ENCODE results near the gene PRTN3. TPM values are rescaled to one million over a fixed set of nuclear protein-coding genes. Genes with fewer than 3 reads are reported as not detected.
A peak's percentile ranks its signal among the peaks of the same experiment; 100 is the strongest.

PRTN3 gene
- total and polyA plus RNA-seq, 2 of the 4 experiments (the other 2 are of a cell fraction), result not detected

- TF ChIP-seq MXI1 (IDR thresholded peaks at IDR 0.05; ENCODE audit: borderline replicate concordance, low read depth, low read length) (peak; percentile 38; the same call in 1 of the 2 replicates), MAZ (IDR thresholded peaks at IDR 0.05; ENCODE audit: borderline replicate concordance, low read depth, low read length) (peak; percentile 47; the same call in 1 of the 2 replicates)
Observed at GRCh38 chr19:892894-893689, 52.3 kb downstream of the PRTN3 start, which contains the start of the genes MED16 and RNU6-9 (continued).

DNA sequence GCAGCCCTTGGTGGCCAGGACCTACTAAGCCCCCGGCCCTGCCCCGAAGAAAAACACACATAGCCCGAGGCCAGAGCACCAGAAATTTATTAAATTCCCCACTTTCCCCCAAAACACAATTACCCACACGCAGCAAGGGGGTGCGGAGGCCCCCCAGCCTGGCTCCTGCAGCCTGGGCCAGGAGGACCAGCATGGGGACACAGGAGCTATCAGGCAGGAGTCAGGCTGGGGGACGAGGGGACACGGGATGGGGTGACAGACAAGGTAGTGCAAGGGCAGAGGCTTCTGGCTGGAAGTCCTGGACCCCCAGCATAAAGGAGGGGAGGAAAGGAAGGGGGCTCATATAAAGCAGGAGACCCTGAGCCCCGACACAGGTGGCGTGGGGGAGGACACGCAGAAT, 55.6 kb downstream of the PRTN3 start:
- no peak overlapping the region for H3K4me3 ChIP-seq (ENCODE audit: insufficient read depth, low read depth, low read length)
- H3K56ac ChIP-seq (ENCODE audit: extremely low read depth, insufficient read depth, low read length), result no peak overlapping the region
- no peaks in the 10 kb centered on the region for H3K27me3 ChIP-seq (ENCODE audit: control insufficient read depth, insufficient read depth, low read length)
- no peak overlapping the region for H4K5ac ChIP-seq (ENCODE audit: low read depth, low read length)
- H2AFZ ChIP-seq (replicated peaks; ENCODE audit: low read length, poor library complexity), result no peak overlapping the region
- no peak overlapping the region for H4K8ac ChIP-seq (ENCODE audit: low read depth in 2 of 2, low read length in 2 of 2)
- TF ChIP-seq RAD21 (IDR thresholded peaks at IDR 0.05; ENCODE audit: low read length), result no peak
- TF ChIP-seq FOS (IDR thresholded peaks at IDR 0.05; ENCODE audit: low read depth, low read length), result no peak
- no peak for TF ChIP-seq MAZ (IDR thresholded peaks at IDR 0.05; ENCODE audit: borderline replicate concordance, low read depth, low read length)
- TF ChIP-seq RFX5 (IDR thresholded peaks at IDR 0.05; ENCODE audit: low read depth, low read length), result no peak
- TF ChIP-seq CTCF (conservative IDR thresholded peaks at IDR 0.05; ENCODE audit: low read depth, low read length), result no peak
- TF ChIP-seq CEBPB (IDR thresholded peaks at IDR 0.05; ENCODE audit: low read depth, low read length), result no peak
- no peak for TF ChIP-seq NFE2L2 (IDR thresholded peaks at IDR 0.05; ENCODE audit: low read depth, low read length)
- H3K23ac ChIP-seq (ENCODE audit: low read depth, low read length), result no peak overlapping the region
- H2BK120ac ChIP-seq (ENCODE audit: low read depth, low read length), result no peak overlapping the region
- no peak overlapping the region for H3K9ac ChIP-seq (ENCODE audit: low read depth, low read length)
- in situ Hi-C loops (cut with MboI; ENCODE audit: low sequenced_read_pairs) (no loop called here), dilution Hi-C loops (cut with HindIII; ENCODE audit: low sequenced_read_pairs, unreplicated experiment) (no loop called here), intact Hi-C loops (cut with micrococcal nuclease) (no loop called here)
- no peak overlapping the region for H4K91ac ChIP-seq (ENCODE audit: insufficient read depth, low read depth, low read length)
- H3K9me3 ChIP-seq (ENCODE audit: control insufficient read depth, insufficient read depth, low read length), result no peaks in the 10 kb centered on the region
- no peak overlapping the region for H2AK5ac ChIP-seq (ENCODE audit: low read depth, low read length)
- H3K27ac ChIP-seq (ENCODE audit: insufficient read depth, low read length), result no peak overlapping the region
- no peak overlapping the region for H3K14ac ChIP-seq (replicated peaks; ENCODE audit: low read depth, low read length)
- peaks cover 0 to 18% of the 10 kb centered on the region in 2 experiments; a peak in 3 of 4 replicates for H3K79me1 ChIP-seq (ENCODE audit: low read depth in 1 of 2, low read length in 2 of 2)
- H2BK20ac ChIP-seq (ENCODE audit: low read depth, low read length), result no peak overlapping the region
- H3K4ac ChIP-seq (ENCODE audit: low read depth, low read length), result no peak overlapping the region
- no peak overlapping the region for H3K18ac ChIP-seq (ENCODE audit: low read depth, low read length)
- no peaks in the 10 kb centered on the region for H3K4me1 ChIP-seq (ENCODE audit: control insufficient read depth, insufficient read depth, low read length)
- peaks cover 20% of the 10 kb centered on the region; the same call in 1 of the 2 replicates for H3K36me3 ChIP-seq (ENCODE audit: control insufficient read depth, insufficient read depth, low read length)
- H2BK5ac ChIP-seq (ENCODE audit: low read depth, low read length, poor library complexity, severe bottlenecking), result no peak overlapping the region
- no TSS peak for BruUV-seq (replicated peaks)
- POLR2A ChIA-PET (ENCODE audit: unreplicated experiment), result no interaction called here
- no peak overlapping the region for H3K4me2 ChIP-seq (ENCODE audit: low read depth, low read length)
- no peak overlapping the region for H2AK9ac ChIP-seq (replicated peaks; ENCODE audit: low read depth, low read length, poor library complexity)
- ATAC-seq (ENCODE audit: low read depth) (no peak), DNase-seq (no peak)
- CTCF ChIA-PET, result no interaction called here
- H4K20me1 ChIP-seq (ENCODE audit: insufficient read depth, low read length), result peaks cover 17% of the 10 kb centered on the region
- 92% methylated on average over 5 of the region's 10 CpGs; no CpG with 5 or more reads in 1 of the 2 experiments for WGBS, 2 experiments (ENCODE audit: extremely low coverage in 2 of 2, insufficient read length in 1 of 2)
- H3K9me1 ChIP-seq (ENCODE audit: insufficient read depth, low read length), result peaks cover 6% of the 10 kb centered on the region
- no peak overlapping the region for H2BK15ac ChIP-seq (ENCODE audit: low read depth, low read length)
